HG03060 (cell line): ENCODE results near the gene SP140.

Experiments
- ATAC-seq: cut with Tn5 transposase; IDR thresholded peaks from one replicate; pipeline ENCODE4 v1.9.1; 2021; ENCODE audit warnings: low read depth, moderate number of reproducible peaks; ENCODE audit not compliant: unreplicated experiment

Gene SP140

DNA sequence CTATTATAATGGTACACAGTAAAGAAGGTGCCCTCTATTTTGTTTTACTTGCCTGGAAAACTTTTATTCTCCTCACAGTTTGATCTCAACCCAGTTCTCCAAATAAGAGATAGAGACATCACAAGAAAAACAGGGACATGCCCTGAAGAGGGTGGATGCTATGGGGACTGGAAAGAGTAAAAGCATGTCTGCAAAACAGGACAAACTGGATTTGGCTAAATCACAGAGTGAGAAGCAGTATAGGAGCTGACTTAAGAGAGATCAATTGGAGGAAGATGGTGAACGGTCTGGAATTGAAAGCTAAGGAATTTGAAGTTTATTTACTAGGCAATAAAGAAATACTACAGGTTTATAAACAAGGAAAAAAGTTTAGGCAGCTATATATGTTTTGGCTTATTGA, 134.5 kb downstream of the SP140 start:
- ATAC-seq = no peak

DNA sequence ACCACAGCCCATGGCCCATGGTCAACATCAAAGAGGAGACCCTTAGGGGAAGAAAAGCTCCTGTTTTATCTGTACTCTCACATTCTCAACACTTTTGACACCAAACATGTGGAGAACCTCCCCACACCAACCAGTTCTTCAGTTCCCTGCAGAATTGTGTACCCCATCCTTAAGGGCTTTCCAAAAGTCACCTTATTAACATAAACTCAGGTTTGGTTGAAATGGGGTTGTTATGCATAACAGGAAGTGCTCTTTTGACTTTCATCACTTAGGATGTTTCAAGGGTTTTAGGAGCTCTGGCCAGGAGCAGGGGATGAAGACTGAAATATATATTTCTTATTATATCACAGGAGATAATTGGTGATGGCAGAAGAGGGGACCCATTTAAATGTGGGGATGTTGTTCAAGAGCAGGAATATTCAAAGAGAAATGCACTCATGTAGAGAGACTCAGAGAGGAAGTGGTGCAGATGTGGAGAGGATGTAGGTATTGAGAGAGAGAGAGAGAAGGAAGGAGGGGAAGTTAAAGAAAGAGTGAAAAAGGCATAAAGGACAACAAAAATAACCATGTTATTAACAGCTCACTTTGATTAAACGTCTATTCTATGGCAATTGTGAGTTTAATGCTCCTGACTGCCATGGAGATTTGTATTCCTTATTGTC, 136.6 kb downstream of the SP140 start:
- no peak for ATAC-seq
